ENCODE measurements around the gene MRPS11.
"Not testable (repeated sequence)": the region's sequence is repeated elsewhere in the genome, so short reads cannot be mapped to it uniquely, and the experiment has no call there.

MRPS11 gene

GRCh38 chr15:88490036-88490435 lies 22.5 kb downstream of the MRPS11 start:
- no peak for ATAC-seq
- DNase-seq, result no peak

- ATAC-seq (no peak), DNase-seq (no peak)
Measured at GRCh38 chr15:88491158-88491557, 23.6 kb downstream of the MRPS11 start.

GRCh38 chr15:88493844-88494243 lies 26.3 kb downstream of the MRPS11 start:
- no peak for DNase-seq
- no peak for ATAC-seq

- ATAC-seq (peak; percentile 14), DNase-seq (no peak)
Measured at GRCh38 chr15:88497109-88497765, 29.7 kb downstream of the MRPS11 start.

GRCh38 chr15:88498996-88499395 lies 31.5 kb downstream of the MRPS11 start:
- DNase-seq (no peak), ATAC-seq (no peak)

GRCh38 chr15:88504445-88504844 lies 36.9 kb downstream of the MRPS11 start:
- no peak for ATAC-seq
- DNase-seq, result no peak

- DNase-seq, result no peak
- no peak for ATAC-seq
Measured at GRCh38 chr15:88505721-88506120, 38.2 kb downstream of the MRPS11 start.

GRCh38 chr15:88506628-88507027 lies 39.1 kb downstream of the MRPS11 start:
- ATAC-seq (no peak), DNase-seq (no peak)

- DNase-seq, result no peak
- no peak for ATAC-seq
Measured at GRCh38 chr15:88509321-88509720, 41.8 kb downstream of the MRPS11 start.

GRCh38 chr15:88509964-88510363 lies 42.5 kb downstream of the MRPS11 start:
- ATAC-seq, result peak; percentile 55

GRCh38 chr15:88511161-88511560 lies 43.7 kb downstream of the MRPS11 start:
- no peak for ATAC-seq
- no peak for DNase-seq

More at GRCh38 chr15:88509964-88510363, 42.5 kb downstream of the MRPS11 start:
- no peak for DNase-seq

- DNase-seq, result no peak
- ATAC-seq, result no peak
Measured at GRCh38 chr15:88512078-88512477, 44.6 kb downstream of the MRPS11 start.

GRCh38 chr15:88512601-88513000 lies 45.1 kb downstream of the MRPS11 start:
- DNase-seq (no peak), ATAC-seq (no peak)

- DNase-seq (no peak), ATAC-seq (no peak)
Measured at GRCh38 chr15:88513195-88513594, 45.7 kb downstream of the MRPS11 start.

- no peak for DNase-seq
- ATAC-seq, result no peak
Measured at GRCh38 chr15:88518903-88519302, 51.4 kb downstream of the MRPS11 start.

- not testable (repeated sequence) for ATAC-seq, DNase-seq
Measured at GRCh38 chr15:88524094-88524493, 56.6 kb downstream of the MRPS11 start.

- no peak for DNase-seq
- ATAC-seq, result no peak
Measured at GRCh38 chr15:88525418-88525817, 57.9 kb downstream of the MRPS11 start.

- ATAC-seq, result no peak
Measured at GRCh38 chr15:88526247-88526879, 58.9 kb downstream of the MRPS11 start.

GRCh38 chr15:88529021-88529630 lies 61.6 kb downstream of the MRPS11 start:
- ATAC-seq, result no peak
- no peak for DNase-seq

More at GRCh38 chr15:88526247-88526879, 58.9 kb downstream of the MRPS11 start:
- DNase-seq, result no peak

Data from stimulated activated naive CD8-positive, alpha-beta T cell treated with anti-CD3 and anti-CD28 coated beads, Interleukin-15, Interleukin-2, amounts not matched to agents 100 U/mL and 50 U/mL, for 24 hours (primary cell).